NCI-H82 (cell line): ENCODE results near the gene SVEP1.
A peak's percentile ranks its signal among the peaks of the same experiment; 100 is the strongest.

Experiments used
- DNase-seq: peaks from one replicate; lab custom pipeline; 2025; lab: John Stamatoyannopoulos, UW

The SVEP1 gene

GRCh38 chr9:110521206-110521605 is 58.3 kb downstream of the SVEP1 start:
- DNase-seq, result no peak

- no peak for DNase-seq
Observed at GRCh38 chr9:110520120-110520701, 59.3 kb downstream of the SVEP1 start.

- no peak for DNase-seq
Observed at GRCh38 chr9:110517483-110517882, 62.1 kb downstream of the SVEP1 start.

GRCh38 chr9:110514897-110515296 is 64.6 kb downstream of the SVEP1 start:
- no peak for DNase-seq

GRCh38 chr9:110512817-110513216 is 66.7 kb downstream of the SVEP1 start:
- DNase-seq, result no peak

- DNase-seq, result no peak
Observed at GRCh38 chr9:110509792-110510191, 69.7 kb downstream of the SVEP1 start.

- no peak for DNase-seq
Observed at GRCh38 chr9:110502842-110503241, 76.7 kb downstream of the SVEP1 start.

GRCh38 chr9:110499608-110500007 is 79.9 kb downstream of the SVEP1 start:
- no peak for DNase-seq

- DNase-seq, result no peak
Observed at GRCh38 chr9:110487196-110487595, 92.3 kb downstream of the SVEP1 start.

- DNase-seq, result no peak
Observed at GRCh38 chr9:110486218-110486617, 93.3 kb downstream of the SVEP1 start.

- no peak for DNase-seq
Observed at GRCh38 chr9:110479481-110479880, 100.1 kb downstream of the SVEP1 start.

GRCh38 chr9:110476251-110476650 is 103.3 kb downstream of the SVEP1 start:
- DNase-seq, result no peak

- DNase-seq, result peak; percentile 9
Observed at GRCh38 chr9:110472111-110472510, 107.4 kb downstream of the SVEP1 start.

- DNase-seq, result no peak
Observed at GRCh38 chr9:110468950-110469349, 110.6 kb downstream of the SVEP1 start.

- DNase-seq, result no peak
Observed at GRCh38 chr9:110465190-110465589, 114.4 kb downstream of the SVEP1 start.

GRCh38 chr9:110464321-110464720 is 115.2 kb downstream of the SVEP1 start:
- DNase-seq, result peak; percentile 17

- no peak for DNase-seq
Observed at GRCh38 chr9:110463499-110463898, 116.0 kb downstream of the SVEP1 start.

- DNase-seq, result no peak
Observed at GRCh38 chr9:110457245-110457644, 122.3 kb downstream of the SVEP1 start.

GRCh38 chr9:110456681-110457080 is 122.9 kb downstream of the SVEP1 start:
- no peak for DNase-seq

GRCh38 chr9:110455860-110456259 is 123.7 kb downstream of the SVEP1 start:
- DNase-seq, result no peak

- peak; percentile 4 for DNase-seq
Observed at GRCh38 chr9:110452227-110452801, 127.2 kb downstream of the SVEP1 start.

- no peak for DNase-seq
Observed at GRCh38 chr9:110451726-110452125, 127.8 kb downstream of the SVEP1 start.

GRCh38 chr9:110447476-110447875 is 132.1 kb downstream of the SVEP1 start:
- DNase-seq, result no peak

GRCh38 chr9:110446171-110446570 is 133.4 kb downstream of the SVEP1 start:
- DNase-seq, result no peak
